Measurements from ENCODE around the gene DICER1. TPM values are rescaled to one million over a fixed set of nuclear protein-coding genes. Genes with fewer than 3 reads are reported as not detected.

The DICER1 gene
- polyA plus RNA-seq, 1 donor (not counting 4 experiments of a cell fraction or from before 2014, with no cell fraction given): 31.6 TPM

GRCh38 chr14:95130549-95130948, 26.8 kb downstream of the DICER1 start:
- dilution Hi-C loops (cut with MboI; ENCODE audit: extremely low pct_ligation_motif_present, low sequenced_read_pairs): no loop called here
- Histone ChIP-seq H3K9me3 (ENCODE audit: control insufficient read depth, low read depth, low read length) (no peaks in the 10 kb centered on the region), H4K20me1 (ENCODE audit: control insufficient read depth, extremely low read depth, insufficient read depth, low read length) (no peaks in the 10 kb centered on the region), H3K9ac (ENCODE audit: control insufficient read depth, extremely low read depth, insufficient read depth, low read length) (no peak overlapping the region), H3K4me1 (ENCODE audit: control insufficient read depth, extremely low read depth, insufficient read depth, low read length) (no peaks in the 10 kb centered on the region), H3K27ac (ENCODE audit: control insufficient read depth, insufficient read depth, low read length) (no peak overlapping the region), H3K4me2 (ENCODE audit: control insufficient read depth, extremely low read depth, insufficient read depth, low read depth, low read length) (no peak overlapping the region), H3K9me1 (ENCODE audit: control insufficient read depth, extremely low read depth, insufficient read depth, low read length) (no peaks in the 10 kb centered on the region), H3K79me2 (ENCODE audit: control insufficient read depth, insufficient read depth, low read length) (peaks cover 14% of the 10 kb centered on the region), H2AFZ (ENCODE audit: control insufficient read depth, low read length) (no peak overlapping the region), H3K4me3 (ENCODE audit: control insufficient read depth in 2 of 3, extremely low read depth in 1 of 3, insufficient read depth in 2 of 3, low read depth in 1 of 3, low read length in 3 of 3) (no peak overlapping the region), H3K27me3 (ENCODE audit: control insufficient read depth, extremely low read depth, insufficient read depth, low read length) (no peaks in the 10 kb centered on the region), H3K36me3 (ENCODE audit: control insufficient read depth in 2 of 2, extremely low read depth in 1 of 2, insufficient read depth in 2 of 2, low read length in 2 of 2) (peaks cover 3 to 11% of the 10 kb centered on the region in 2 experiments)
- TF ChIP-seq EZH2 (IDR thresholded peaks at IDR 0.05; ENCODE audit: low read length): no peak
- TF ChIP-seq, protein P1, sequence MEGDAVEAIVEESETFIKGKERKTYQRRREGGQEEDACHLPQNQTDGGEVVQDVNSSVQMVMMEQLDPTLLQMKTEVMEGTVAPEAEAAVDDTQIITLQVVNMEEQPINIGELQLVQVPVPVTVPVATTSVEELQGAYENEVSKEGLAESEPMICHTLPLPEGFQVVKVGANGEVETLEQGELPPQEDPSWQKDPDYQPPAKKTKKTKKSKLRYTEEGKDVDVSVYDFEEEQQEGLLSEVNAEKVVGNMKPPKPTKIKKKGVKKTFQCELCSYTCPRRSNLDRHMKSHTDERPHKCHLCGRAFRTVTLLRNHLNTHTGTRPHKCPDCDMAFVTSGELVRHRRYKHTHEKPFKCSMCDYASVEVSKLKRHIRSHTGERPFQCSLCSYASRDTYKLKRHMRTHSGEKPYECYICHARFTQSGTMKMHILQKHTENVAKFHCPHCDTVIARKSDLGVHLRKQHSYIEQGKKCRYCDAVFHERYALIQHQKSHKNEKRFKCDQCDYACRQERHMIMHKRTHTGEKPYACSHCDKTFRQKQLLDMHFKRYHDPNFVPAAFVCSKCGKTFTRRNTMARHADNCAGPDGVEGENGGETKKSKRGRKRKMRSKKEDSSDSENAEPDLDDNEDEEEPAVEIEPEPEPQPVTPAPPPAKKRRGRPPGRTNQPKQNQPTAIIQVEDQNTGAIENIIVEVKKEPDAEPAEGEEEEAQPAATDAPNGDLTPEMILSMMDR (optimal IDR thresholded peaks at IDR 0.05 in 1 of 3, IDR thresholded peaks at IDR 0.05 in 1 of 3, conservative IDR thresholded peaks at IDR 0.05 in 1 of 3; ENCODE audit: extremely low read depth in 1 of 3, insufficient read depth in 2 of 3, low read length in 3 of 3): no peak
- FAIRE-seq (no peak), DNase-seq (ENCODE audit: low read depth, low spot score) (no peak)

GRCh38 chr14:95128140-95128539, 29.2 kb downstream of the DICER1 start:
- H2AFZ ChIP-seq (ENCODE audit: control insufficient read depth, low read length): no peak overlapping the region

More at GRCh38 chr14:95128140-95128539, 29.2 kb downstream of the DICER1 start:
- H3K36me3 ChIP-seq (ENCODE audit: control insufficient read depth in 2 of 2, extremely low read depth in 1 of 2, insufficient read depth in 2 of 2, low read length in 2 of 2): peaks cover 3 to 18% of the 10 kb centered on the region in 2 experiments
- H3K9ac ChIP-seq (ENCODE audit: control insufficient read depth, extremely low read depth, insufficient read depth, low read length): no peak overlapping the region
- H3K9me1 ChIP-seq (ENCODE audit: control insufficient read depth, extremely low read depth, insufficient read depth, low read length): no peaks in the 10 kb centered on the region
- no peaks in the 10 kb centered on the region for H4K20me1 ChIP-seq (ENCODE audit: control insufficient read depth, extremely low read depth, insufficient read depth, low read length)
- no peak overlapping the region for H3K27ac ChIP-seq (ENCODE audit: control insufficient read depth, insufficient read depth, low read length)
- H3K4me1 ChIP-seq (ENCODE audit: control insufficient read depth, extremely low read depth, insufficient read depth, low read length): no peaks in the 10 kb centered on the region
- dilution Hi-C loops (cut with MboI; ENCODE audit: extremely low pct_ligation_motif_present, low sequenced_read_pairs): no loop called here
- FAIRE-seq: no peak
- H3K27me3 ChIP-seq (ENCODE audit: control insufficient read depth, extremely low read depth, insufficient read depth, low read length): no peaks in the 10 kb centered on the region
- TF ChIP-seq, protein P1 (optimal IDR thresholded peaks at IDR 0.05 in 1 of 3, IDR thresholded peaks at IDR 0.05 in 1 of 3, conservative IDR thresholded peaks at IDR 0.05 in 1 of 3; ENCODE audit: extremely low read depth in 1 of 3, insufficient read depth in 2 of 3, low read length in 3 of 3): no peak
- no peak for TF ChIP-seq EZH2 (IDR thresholded peaks at IDR 0.05; ENCODE audit: low read length)
- no peak for DNase-seq (ENCODE audit: low read depth, low spot score)
- no peaks in the 10 kb centered on the region for H3K9me3 ChIP-seq (ENCODE audit: control insufficient read depth, low read depth, low read length)
- H3K4me3 ChIP-seq (ENCODE audit: control insufficient read depth in 2 of 3, extremely low read depth in 1 of 3, insufficient read depth in 2 of 3, low read depth in 1 of 3, low read length in 3 of 3): no peak overlapping the region
- H3K4me2 ChIP-seq (ENCODE audit: control insufficient read depth, extremely low read depth, insufficient read depth, low read depth, low read length): no peak overlapping the region
- no peaks in the 10 kb centered on the region for H3K79me2 ChIP-seq (ENCODE audit: control insufficient read depth, insufficient read depth, low read length)
